HG03045 (cell line): ENCODE data around the gene SCFD1.
"Not testable (repeated sequence)": the region's sequence is repeated elsewhere in the genome, so short reads cannot be mapped to it uniquely, and the experiment has no call there.

ENCODE experiments used
- ATAC-seq: cut with Tn5 transposase; IDR thresholded peaks from one replicate; pipeline ENCODE4 v1.9.1; 2021; ENCODE audit warnings: mild to moderate bottlenecking, moderate library complexity; ENCODE audit not compliant: unreplicated experiment

The SCFD1 gene

DNA sequence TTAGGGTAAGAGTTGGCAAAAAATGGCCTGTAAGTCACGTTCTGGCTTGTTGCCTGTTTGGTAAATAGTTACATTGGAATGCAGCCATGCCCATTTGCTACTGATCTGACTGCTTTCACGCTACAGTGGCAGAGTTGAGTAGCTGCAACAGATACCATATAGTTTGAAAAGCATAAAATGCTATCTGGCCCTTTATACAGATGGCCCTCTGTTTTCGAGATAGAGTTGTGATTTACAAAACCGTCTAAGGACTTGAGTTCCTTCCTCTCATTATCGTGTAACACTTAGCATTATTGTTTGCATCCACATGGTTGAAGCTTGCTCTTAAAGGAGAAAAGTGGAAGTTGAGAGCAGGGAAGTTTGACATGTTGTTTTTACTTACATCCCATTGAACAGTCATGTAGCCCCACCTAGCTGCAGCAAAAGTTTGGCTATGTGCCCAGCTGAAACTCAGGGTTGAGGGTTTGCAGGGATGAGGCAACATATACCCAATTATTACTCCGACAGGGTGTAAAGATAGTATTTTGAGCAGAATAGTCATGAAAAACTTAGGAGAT is 11.3 kb upstream of the SCFD1 start:
- ATAC-seq: no peak

DNA sequence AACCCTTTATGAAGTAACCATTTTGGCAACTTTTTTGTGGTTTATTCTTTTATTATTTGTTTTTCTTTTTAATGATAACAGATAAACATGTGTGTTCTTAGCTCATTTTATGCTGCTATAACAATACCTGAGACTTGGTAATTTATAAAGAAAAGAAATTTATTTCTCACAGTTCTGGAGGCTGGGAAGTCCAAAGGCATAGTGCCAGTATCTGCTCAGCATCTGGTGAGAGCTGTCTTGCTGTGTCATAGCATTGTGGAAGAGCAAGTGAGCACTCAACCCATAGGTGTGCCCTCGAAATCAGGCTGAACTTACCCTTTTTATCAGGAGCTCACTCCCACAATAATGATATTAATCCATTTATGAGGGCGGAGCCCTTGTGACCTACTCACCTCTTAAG is 8.0 kb upstream of the SCFD1 start:
- no peak for ATAC-seq

DNA sequence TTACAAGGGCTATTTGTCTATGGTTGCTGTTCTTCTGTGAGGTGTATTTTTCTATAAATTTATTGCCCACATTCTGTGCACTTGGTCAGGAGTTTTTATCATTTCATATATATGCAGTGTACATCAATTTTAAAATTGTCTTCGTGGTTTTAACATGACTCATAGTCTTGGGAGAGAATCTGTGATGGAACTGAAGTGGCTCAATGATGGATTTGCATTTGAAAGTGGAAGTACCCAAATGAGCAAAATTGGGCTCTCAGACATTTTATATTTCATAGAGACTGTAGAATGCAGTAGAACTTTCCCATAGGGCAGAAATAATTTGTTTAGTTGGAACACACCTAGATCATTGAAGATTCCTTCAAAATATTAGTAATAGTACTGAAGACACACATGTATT is 1.9 kb upstream of the SCFD1 start:
- ATAC-seq: peak; percentile 46

- peak; percentile 14 for ATAC-seq
Measured at GRCh38 chr14:30621354-30621939, 672 bp upstream of the SCFD1 start.

- ATAC-seq: no peak
Measured at GRCh38 chr14:30623412-30624131, 1.5 kb downstream of the SCFD1 start.

DNA sequence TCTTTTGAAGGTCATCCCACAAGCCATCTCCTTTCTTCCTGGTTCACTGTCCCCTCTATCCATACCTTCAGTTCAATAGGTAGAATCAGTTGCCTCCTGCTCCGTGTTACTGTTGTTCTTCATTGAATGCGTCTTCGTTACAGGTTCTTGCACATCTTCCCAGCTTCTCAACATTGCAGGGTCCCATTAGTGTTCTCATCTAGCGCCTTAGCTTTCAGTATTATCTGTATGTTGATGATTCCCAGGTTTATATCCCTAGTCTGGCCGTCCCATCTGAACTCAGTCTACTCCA is 2.0 kb downstream of the SCFD1 start:
- ATAC-seq: no peak

DNA sequence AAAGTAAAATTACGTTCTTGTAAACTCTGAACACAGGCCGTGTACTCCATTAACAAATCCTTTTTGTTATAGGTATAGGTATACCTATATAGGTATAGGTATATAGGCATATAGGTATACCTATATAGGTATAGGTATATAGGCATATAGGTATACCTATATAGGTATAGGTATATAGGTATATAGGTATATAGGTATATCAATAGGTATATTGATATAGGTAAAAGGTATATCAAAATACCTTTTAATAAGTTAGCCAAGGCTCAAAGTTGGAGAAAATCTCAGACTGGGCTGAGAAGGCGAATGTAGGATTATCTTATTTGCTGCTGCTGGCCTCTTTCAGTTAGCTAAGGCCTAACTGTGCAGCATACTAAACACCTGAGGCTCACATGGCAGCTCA is 3.4 kb downstream of the SCFD1 start:
- no peak for ATAC-seq

DNA sequence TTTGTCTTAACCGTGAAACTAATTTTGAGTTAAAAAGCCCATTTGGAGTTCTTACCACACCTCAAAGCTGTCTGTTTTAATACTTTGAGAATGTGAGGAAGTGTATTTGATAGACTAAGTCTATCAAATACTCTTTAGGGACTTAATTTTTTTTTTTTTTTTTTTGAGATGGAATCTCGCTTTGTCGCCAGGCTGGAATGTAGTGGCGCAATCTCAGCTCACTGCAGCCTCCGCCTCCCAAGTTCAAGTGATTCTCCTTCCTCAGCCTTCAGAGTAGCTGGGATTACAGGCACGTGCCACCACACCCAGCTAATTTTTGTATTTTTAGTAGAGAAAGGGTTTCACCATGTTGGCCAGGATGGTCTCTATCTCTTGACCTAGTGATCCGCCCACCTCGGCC is 7.3 kb downstream of the SCFD1 start:
- ATAC-seq: not testable (repeated sequence)

- ATAC-seq: no peak
Measured at GRCh38 chr14:30630248-30630647, 8.1 kb downstream of the SCFD1 start.

DNA sequence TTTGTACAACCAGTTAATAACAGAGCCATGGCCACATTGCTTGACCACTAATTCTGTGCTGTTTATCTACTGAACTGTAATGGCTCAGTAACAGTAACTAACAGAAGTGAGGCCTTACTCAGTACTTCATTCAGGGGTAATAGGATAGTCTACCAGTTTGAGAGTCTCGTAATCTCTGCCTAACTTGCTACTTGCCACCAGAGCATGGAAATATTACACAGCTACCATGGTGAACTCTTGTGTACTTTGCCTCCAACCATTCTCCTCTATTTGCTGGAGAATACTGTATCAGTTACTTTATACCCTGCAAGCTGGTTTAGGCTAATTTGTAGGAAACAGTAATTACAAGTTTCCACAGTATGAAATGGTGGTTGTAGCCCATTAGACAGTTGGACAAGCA is 10.6 kb downstream of the SCFD1 start:
- ATAC-seq: no peak

DNA sequence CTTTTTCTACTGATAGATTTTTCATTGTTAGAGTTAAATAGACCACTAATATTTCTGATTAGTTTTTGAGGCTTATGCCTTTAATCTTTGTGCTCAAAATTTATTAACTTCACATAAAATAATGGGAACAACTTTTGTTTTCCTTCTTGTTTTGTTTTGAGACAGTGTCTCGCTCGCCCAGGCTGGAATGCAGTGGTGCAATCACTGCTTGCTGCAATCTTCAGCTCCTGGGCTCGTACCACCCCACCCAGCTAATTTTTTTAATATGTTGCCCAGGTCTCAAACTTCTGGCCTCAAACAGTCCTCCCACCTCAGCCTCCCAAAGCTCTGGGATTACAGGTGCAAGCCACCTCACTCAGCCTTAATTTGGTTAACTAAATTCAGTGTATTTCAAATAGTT is 16.8 kb downstream of the SCFD1 start:
- ATAC-seq: no peak

DNA sequence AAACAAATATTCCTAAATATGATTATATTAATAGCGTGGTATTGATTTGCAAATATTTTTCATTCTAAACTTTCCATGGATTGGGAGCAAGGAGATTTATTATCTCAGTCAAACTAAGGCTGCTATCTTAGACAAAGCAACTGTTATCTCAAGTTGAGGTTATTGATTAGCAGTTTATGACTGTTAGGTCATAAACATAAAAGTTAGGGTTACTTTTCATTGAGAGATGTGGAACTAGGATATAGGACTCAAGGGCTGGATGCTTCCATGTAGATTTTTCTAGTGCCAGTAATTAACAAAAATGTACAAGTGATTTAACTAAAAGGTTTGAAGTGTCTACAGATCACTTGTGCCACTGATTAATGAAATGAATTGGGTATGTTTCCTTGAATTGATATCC is 19.1 kb downstream of the SCFD1 start:
- ATAC-seq: no peak

GRCh38 chr14:30644462-30644861 is 22.3 kb downstream of the SCFD1 start:
- ATAC-seq: not testable (repeated sequence)

DNA sequence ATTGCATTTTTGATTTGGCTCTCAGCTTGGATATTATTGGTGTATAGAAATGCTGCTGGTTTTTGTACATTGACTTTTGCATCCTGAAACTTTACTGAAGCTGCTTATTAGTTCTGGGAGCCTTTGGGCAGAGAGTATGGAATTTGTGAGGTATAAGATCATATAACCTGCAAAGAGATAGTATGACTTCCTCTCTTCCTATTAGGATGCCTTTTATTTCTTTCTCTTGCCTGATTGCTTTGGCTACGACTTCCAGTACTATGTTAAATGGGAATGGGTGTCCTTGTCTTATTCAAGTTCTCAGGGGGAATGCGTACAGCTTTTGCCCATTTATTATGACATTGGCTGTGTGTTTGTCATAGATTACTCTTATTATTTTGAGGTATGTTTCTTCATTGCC is 23.5 kb downstream of the SCFD1 start:
- no peak for ATAC-seq

GRCh38 chr14:30648471-30648870 is 26.4 kb downstream of the SCFD1 start:
- ATAC-seq: no peak

GRCh38 chr14:30651937-30652336 is 29.8 kb downstream of the SCFD1 start:
- ATAC-seq: no peak

DNA sequence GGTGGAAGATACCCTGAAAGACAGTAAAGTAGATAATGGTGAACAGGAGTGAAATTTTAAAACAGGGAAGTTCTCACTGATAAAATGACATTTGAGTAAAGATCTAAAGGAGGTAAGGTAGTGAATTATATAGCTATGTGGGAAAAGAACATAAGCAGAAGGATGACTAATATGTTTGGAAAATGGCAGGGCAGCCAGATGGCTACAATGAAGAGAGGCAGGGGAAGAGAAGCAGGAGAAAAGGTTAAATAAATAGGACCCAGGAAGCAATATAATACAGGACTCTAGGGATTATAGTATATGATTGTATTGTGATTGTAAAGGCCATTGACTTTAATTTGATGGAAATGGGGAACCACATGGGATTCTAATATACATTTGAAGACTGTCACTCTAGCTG is 33.0 kb downstream of the SCFD1 start:
- no peak for ATAC-seq

- ATAC-seq: no peak
Measured at GRCh38 chr14:30655658-30656057, 33.5 kb downstream of the SCFD1 start.

DNA sequence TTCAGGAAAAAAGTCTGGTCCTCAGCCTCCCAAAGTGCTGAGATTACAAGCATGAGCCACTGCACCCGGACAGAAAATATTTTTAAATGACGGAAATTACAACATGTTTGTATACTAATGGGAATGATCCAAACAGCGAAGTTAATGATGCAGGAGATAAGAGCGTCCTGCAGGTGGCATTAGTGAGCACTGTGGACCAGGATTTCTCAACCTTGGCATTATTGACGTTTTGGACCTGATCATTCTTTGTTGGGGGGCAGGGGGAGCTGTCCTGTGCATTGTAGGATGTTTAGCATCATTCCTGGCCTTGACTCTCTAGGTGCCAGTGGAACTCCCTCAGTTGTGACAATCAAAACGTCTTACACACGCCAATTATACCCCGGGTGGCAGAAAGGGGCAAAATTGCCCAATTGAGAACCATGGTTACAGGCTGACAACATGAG is 34.1 kb downstream of the SCFD1 start:
- ATAC-seq: no peak

GRCh38 chr14:30657050-30657449 is 34.9 kb downstream of the SCFD1 start:
- no peak for ATAC-seq

DNA sequence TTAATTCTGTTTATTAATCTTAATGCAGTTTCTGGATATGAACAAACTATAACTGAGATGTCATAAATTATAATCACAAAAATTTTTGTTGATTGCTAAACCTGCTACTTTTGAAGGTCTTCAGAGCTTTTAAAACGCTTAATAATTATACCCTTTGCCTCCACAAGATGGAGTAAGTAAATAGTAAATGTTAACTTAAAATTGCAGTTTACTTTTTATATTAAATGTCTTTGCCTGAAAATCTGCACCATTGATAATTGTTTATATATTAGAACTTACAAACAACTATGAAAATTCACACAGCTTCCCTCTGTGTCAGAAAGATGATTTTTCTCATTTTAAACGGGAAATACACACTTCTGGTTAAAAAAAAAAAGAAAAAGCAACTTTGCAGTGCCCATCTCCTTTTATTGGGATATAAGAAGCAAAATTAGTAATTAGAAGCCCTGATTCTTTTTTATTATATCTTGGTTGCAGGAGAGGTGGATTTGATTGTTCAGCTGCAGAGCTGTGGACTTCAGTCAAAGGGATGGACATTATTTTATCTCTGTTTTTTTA is 35.6 kb downstream of the SCFD1 start:
- ATAC-seq: no peak

DNA sequence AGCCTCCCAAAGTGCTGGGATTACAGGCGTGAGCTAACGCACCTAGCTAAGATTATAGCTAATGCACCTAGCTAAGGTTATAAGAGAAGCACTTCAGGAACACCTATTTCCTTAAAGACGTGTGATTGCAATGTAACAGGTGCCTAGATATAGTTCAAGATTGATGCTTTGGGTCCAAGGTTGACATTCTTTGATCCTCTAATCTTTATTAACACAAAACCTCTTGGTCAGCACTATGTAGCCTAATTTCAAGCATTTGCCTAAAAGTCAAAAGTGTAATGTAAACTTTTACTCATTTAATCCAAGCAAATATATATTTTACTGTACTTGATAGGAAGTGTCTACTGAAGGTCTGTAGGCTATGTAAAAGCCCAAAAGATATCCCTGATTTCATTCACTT is 36.5 kb downstream of the SCFD1 start:
- ATAC-seq: no peak
